ENCODE results near the gene ZFYVE28.

ZFYVE28 gene

DNA sequence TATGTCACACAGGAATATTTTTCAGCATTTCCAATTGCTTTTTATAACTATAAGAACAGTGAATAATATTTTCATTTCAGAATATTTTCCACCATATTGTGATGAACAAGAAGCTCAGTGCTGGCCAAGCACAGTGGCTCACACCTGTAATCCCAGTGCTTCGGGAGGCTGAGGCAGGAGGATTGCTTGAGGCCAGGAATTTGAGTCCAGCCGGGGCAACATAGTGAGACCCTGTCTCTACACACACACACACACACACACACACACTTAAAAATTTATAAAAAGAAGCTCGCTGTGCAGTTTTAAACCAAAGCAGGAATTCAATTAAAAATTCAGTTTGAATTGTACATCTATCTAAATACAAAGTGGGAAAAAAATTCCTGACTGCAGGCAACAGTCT, 3.2 kb downstream of the ZFYVE28 start:
- Histone ChIP-seq H3K9me3 (ENCODE audit: control insufficient read depth, low read length) (no peaks in the 10 kb centered on the region), H3K27me3 (ENCODE audit: control insufficient read depth, insufficient read depth, low read length) (no peaks in the 10 kb centered on the region)

DNA sequence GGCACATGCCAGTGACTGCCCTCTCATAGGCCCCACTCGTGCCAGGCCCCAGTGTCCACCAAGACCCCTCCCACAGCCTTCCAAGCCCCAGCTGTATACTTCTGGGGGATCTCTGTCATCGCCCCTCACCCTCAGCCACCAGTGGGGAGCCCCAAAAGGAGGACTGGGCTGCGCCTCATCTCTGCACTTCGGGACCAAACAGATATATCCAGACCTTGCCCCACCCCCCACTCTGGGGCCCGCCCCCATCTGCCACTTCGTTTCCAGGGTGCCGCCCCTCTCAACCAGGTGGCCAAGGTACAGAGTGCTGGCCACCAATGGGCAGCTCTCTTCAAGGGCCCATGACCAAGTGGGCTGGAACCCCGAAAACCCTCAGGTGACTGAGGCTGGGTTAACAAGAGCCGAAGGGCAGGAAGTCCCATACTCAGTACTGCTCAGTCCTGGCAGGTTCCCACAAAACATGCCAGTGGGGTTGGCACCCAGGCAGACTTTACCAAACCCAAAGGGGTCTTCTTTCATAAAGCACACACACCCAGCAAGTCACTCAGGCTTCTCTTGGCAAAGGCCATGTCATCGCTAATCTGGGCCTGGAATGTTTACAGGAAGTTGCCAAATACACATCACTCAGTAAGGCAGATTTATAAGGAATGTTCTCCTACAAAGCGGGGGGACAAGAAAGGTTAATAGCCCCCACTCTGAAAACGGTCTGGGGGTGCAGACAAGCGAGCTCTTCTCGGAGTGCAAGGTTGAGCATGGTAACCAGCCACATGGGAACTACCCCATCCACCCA, 4.4 kb downstream of the ZFYVE28 start:
- Histone ChIP-seq H2AFZ (no peak overlapping the region), H3K4me2 (ENCODE audit: low read length) (peak overlapping the region; percentile 50), H3K27me3 (ENCODE audit: control insufficient read depth, insufficient read depth, low read length) (no peaks in the 10 kb centered on the region), H3K9ac (no peak overlapping the region), H3K79me2 (peaks cover 3% of the 10 kb centered on the region), H3K27ac (peak overlapping the region; percentile 36), H3K4me3 (ENCODE audit: low read depth, low read length) (no peak overlapping the region), H3K4me1 (no peaks in the 10 kb centered on the region), H3K9me3 (ENCODE audit: control insufficient read depth, low read length) (no peaks in the 10 kb centered on the region), H3K36me3 (ENCODE audit: control insufficient read depth, insufficient read depth, low read length) (no peaks in the 10 kb centered on the region)
- TF ChIP-seq, protein P1, sequence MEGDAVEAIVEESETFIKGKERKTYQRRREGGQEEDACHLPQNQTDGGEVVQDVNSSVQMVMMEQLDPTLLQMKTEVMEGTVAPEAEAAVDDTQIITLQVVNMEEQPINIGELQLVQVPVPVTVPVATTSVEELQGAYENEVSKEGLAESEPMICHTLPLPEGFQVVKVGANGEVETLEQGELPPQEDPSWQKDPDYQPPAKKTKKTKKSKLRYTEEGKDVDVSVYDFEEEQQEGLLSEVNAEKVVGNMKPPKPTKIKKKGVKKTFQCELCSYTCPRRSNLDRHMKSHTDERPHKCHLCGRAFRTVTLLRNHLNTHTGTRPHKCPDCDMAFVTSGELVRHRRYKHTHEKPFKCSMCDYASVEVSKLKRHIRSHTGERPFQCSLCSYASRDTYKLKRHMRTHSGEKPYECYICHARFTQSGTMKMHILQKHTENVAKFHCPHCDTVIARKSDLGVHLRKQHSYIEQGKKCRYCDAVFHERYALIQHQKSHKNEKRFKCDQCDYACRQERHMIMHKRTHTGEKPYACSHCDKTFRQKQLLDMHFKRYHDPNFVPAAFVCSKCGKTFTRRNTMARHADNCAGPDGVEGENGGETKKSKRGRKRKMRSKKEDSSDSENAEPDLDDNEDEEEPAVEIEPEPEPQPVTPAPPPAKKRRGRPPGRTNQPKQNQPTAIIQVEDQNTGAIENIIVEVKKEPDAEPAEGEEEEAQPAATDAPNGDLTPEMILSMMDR (IDR thresholded peaks at IDR 0.05) = no peak

More for the DNA sequence above, 3.2 kb downstream of the ZFYVE28 start:
- Histone ChIP-seq H3K4me1 (peaks cover 5% of the 10 kb centered on the region), H3K4me2 (ENCODE audit: low read length) (no peak overlapping the region), H3K79me2 (no peaks in the 10 kb centered on the region), H3K9ac (no peak overlapping the region), H3K36me3 (ENCODE audit: control insufficient read depth, insufficient read depth, low read length) (no peaks in the 10 kb centered on the region), H3K27ac (no peak overlapping the region), H2AFZ (no peak overlapping the region), H3K4me3 (ENCODE audit: low read depth, low read length) (no peak overlapping the region)
- TF ChIP-seq, protein P1 (IDR thresholded peaks at IDR 0.05) = no peak

DNA sequence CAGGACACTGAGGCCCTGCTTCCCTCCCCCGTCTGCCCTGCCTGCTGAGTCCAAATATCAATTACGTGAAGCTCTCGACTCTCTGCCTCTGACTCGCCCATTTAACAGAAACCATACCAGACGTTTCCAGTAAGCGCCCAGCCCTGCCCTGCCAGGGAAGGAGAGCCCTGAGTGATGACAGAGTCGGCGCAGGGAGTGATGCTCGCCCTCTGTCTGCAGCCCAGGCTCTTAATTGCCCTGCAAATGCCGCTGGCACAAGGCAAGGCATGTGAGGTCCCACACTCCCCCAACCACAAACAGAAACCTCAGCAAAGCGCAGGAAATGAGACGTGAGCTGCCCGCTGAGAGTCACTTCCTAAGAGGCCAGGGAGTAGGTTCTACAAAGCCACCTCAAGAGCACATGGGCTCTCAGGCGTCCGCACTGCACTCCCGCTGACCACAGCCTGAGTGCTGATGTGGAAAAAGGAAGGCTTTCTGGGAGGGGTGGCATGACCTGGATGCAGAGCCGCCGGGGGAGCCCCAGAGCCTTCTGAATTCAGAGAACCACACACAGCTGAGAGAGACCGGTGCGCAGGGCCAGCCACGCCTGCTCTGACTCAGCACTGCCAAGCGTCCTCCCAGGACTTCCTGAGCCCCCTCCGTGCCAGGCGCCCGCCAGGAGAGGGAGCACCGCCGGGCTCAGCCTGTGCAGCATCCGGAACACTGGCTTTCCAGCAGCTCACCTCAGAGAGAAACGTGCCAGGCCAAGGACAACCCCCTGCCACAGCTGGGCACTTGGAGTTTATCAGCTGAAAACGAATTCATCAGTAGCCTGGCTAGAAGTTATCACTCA, 5.3 kb downstream of the ZFYVE28 start:
- H3K4me2 ChIP-seq (ENCODE audit: low read length) = peak overlapping the region; percentile 50
- no peaks in the 10 kb centered on the region for H3K4me1 ChIP-seq
- no peaks in the 10 kb centered on the region for H3K36me3 ChIP-seq (ENCODE audit: control insufficient read depth, insufficient read depth, low read length)
- H3K9ac ChIP-seq = no peak overlapping the region
- H3K9me3 ChIP-seq (ENCODE audit: control insufficient read depth, low read length) = no peaks in the 10 kb centered on the region
- H3K27me3 ChIP-seq (ENCODE audit: control insufficient read depth, insufficient read depth, low read length) = no peaks in the 10 kb centered on the region
- H3K79me2 ChIP-seq = peaks cover 3% of the 10 kb centered on the region
- H3K27ac ChIP-seq = peak overlapping the region; percentile 56
- TF ChIP-seq, protein P1 (IDR thresholded peaks at IDR 0.05) = peak; percentile 41
- H3K4me3 ChIP-seq (ENCODE audit: low read depth, low read length) = peak overlapping the region; percentile 6
- peak overlapping the region; percentile 50 for H2AFZ ChIP-seq

DNA sequence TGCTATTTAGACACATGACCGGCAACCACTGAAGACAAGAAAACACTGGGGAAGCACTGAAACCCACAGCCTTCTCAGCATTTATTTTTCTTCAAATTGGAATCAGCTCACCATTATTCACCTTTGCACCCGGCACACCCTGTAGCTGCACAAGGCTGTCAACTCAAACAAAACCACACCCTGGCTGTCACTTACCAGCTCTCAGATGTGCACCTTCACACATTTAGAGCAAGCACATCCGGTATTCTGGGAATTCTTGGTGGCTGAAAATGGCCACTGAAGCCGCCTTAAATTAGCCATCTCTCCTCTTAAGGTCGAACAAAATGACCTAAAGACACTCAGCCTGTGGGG, 5.9 kb downstream of the ZFYVE28 start:
- Histone ChIP-seq H3K27me3 (ENCODE audit: control insufficient read depth, insufficient read depth, low read length) (no peaks in the 10 kb centered on the region), H3K79me2 (peaks cover 3% of the 10 kb centered on the region), H3K36me3 (ENCODE audit: control insufficient read depth, insufficient read depth, low read length) (no peaks in the 10 kb centered on the region), H3K9me3 (ENCODE audit: control insufficient read depth, low read length) (no peaks in the 10 kb centered on the region), H3K27ac (peak overlapping the region; percentile 56), H3K4me1 (no peaks in the 10 kb centered on the region), H3K4me2 (ENCODE audit: low read length) (peak overlapping the region; percentile 50), H2AFZ (no peak overlapping the region), H3K4me3 (ENCODE audit: low read depth, low read length) (no peak overlapping the region), H3K9ac (no peak overlapping the region)
- TF ChIP-seq, protein P1 (IDR thresholded peaks at IDR 0.05) = no peak
